ENCODE results near the gene PARPBP. TPM values are rescaled to one million over a fixed set of nuclear protein-coding genes. Genes with fewer than 3 reads are reported as not detected.
"Not testable (repeated sequence)": the region's sequence is repeated elsewhere in the genome, so short reads cannot be mapped to it uniquely, and the experiment has no call there.

PARPBP gene
- total RNA-seq, 1 experiment from 2014 or later = 19.2 TPM

GRCh38 chr12:102131442-102131841 lies 11.5 kb downstream of the PARPBP start:
- peaks cover 25% of the 10 kb centered on the region for H3K36me3 ChIP-seq
- not testable (repeated sequence) for H3K9me3 ChIP-seq, H3K4me3 ChIP-seq, H3K27me3 ChIP-seq, DNase-seq

DNA sequence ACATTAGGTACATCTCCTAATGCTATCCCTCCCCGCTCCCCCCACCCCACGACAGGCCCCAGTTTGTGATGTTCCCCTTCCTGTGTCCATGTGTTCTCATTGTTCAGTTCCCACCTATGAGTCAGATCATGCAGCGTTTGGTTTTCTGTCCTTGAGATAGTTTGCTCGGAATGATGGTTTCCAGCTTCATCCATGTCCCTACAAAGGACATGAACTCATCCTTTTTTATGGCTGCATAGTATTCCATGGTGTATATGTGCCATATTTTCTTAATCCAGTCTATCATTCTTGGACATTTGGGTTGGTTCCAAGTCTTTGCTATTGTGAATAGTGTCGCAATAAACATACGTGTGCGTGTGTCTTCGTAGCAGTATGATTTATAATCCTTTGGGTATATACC lies 17.6 kb downstream of the PARPBP start:
- not testable (repeated sequence) for H3K27me3 ChIP-seq, H3K36me3 ChIP-seq, DNase-seq, H3K4me3 ChIP-seq, H3K9me3 ChIP-seq

DNA sequence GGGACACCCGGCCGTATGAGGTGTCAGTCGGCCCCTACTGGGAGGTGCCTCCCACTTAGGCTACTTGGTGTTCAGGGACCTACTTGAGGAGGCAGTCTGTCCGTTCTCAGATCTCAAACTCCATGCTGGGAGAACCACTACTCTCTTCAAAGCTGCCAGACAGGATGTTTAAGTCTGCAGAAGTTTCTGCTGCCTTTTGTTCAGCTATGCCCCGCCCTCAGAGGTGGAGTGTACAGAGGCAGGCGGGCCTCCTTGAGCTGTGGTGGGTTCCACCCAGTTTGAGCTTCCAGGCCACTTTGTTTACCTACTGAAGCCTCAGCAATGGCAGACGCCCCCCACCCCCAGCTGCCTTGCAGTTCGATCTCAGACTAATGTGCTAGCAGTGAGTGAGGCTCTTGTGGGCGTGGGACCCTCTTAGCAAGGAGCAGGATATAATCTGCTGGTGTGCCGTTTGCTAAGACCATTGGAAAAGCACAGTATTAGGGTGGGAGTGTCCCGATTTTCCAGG lies 22.9 kb downstream of the PARPBP start:
- H3K27me3 ChIP-seq, DNase-seq, H3K36me3 ChIP-seq, H3K4me3 ChIP-seq, H3K9me3 ChIP-seq: not testable (repeated sequence)

DNA sequence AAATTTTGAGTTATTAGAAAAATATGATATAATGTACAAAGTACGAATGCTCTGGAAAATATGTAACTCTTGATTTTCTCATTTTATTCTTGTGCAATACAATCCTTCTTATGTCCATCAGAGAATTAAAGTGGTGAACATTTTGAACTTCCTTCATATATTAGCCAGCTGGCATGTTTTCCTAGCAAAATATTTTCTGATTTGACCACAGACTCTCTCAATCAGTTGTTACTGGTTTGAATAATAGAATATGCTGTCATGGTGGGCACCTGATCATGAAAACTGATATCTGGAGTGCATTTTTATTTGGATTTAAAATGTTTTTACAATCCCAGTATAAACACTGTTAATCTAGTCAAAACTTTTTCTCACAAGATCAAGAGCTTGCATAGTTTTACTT lies 24.2 kb downstream of the PARPBP start:
- Histone ChIP-seq H3K27me3 (no peaks in the 10 kb centered on the region), H3K9me3 (no peaks in the 10 kb centered on the region; the same call in 1 of the 2 replicates), H3K4me3 (no peak overlapping the region), H3K36me3 (peaks cover 6% of the 10 kb centered on the region)
- DNase-seq = no peak

- H3K36me3 ChIP-seq, H3K27me3 ChIP-seq, H3K4me3 ChIP-seq, H3K9me3 ChIP-seq, DNase-seq: not testable (repeated sequence)
These were observed 27.1 kb downstream of the PARPBP start for GRCh38 chr12:102147062-102147587.

DNA sequence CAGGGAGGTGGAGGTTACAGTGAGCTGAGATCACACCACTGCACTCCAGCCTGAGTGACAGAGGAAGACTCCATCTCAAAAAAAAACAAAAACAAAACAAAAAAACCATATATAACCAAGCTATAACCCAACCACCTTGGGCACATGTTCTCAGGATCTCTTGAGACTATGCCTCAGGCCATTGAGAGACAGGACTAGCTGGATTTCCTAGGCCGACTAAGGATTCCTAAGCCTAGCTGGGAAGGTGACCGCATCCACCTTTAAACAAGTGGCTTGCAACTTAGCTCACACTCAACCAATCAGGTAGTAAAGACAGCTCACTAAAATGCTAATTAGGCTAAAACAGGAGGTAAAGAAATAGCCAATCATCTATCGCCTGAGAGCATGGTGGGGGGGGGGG lies 35.2 kb downstream of the PARPBP start:
- H3K4me3 ChIP-seq, H3K9me3 ChIP-seq, H3K27me3 ChIP-seq, DNase-seq, H3K36me3 ChIP-seq: not testable (repeated sequence)

- no peak overlapping the region for H3K4me3 ChIP-seq
- no peaks in the 10 kb centered on the region for H3K36me3 ChIP-seq
- H3K9me3 ChIP-seq = no peaks in the 10 kb centered on the region
- no peaks in the 10 kb centered on the region for H3K27me3 ChIP-seq
- no peak for DNase-seq
These were observed 43.4 kb downstream of the PARPBP start for GRCh38 chr12:102163383-102163782.

DNA sequence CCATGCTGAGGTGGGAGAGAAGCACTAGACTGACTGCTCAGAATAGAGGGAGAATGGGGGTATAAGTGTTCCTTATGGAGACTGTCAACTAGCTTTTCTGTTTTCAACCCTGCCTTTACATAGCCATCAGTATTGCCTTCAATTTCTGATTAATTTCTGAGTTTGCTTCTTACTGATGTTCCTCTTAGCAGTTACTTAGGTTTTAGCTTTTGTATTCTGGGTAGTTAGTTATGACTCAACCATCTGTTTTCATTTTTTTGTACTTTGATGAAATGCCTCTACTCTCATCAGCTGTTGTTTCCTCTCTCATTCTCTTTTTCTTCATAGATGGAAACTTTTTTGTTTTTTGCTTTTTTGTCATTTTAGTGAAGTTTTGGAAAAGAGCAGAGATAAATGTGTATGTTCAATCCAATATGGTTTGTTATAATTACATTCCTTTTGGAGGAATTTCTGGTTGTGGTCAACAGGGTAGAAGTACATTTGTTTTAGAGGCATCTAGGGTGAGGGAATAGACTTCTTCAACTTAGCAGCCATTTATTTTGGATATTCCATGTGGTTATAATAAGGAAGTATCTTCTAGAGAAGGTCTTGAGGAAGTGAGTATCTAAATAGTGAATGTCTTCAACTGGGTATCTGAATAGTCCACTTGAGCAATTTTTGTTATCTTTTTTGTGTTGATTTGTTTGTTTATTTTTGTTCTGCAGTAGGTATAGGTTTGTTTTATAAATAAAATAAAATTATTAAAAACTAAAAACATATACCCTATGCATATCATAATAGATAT lies 48.0 kb downstream of the PARPBP start:
- Histone ChIP-seq H3K36me3 (peaks cover 2% of the 10 kb centered on the region; the same call in 1 of the 2 replicates), H3K4me3 (no peak overlapping the region), H3K27me3 (no peaks in the 10 kb centered on the region), H3K9me3 (no peaks in the 10 kb centered on the region)
- DNase-seq = no peak

DNA sequence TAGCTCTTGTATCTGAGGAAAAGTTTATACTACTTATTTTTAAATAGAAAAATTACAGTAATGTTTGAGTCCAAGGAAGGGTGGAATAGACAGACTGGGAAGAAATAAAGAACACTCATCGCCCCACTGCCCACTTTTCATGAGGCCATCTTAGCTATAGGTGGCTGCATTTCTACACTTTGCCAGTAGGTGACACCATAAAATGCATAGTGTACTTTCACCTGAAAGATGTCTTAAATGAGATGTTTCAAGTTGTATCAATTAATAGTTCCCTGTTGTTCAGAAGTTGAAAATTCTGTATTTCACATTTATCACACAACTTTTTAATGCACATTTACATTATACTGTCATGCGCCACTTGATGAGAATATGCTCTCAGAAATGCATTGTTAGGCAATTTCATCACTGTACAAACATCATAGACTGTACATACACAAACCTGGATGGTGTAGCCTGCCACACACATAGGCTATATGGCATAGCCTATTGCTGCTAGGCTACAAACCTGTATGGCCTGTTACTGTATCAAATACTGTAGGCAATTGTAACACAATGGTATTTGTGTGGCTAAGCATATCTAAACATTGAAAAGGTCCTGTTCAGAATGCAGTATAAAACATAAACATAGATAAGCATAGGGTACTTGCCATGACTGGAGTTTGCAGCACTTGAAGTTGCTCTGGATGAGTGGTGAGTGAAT lies 50.1 kb downstream of the PARPBP start:
- DNase-seq = no peak
- Histone ChIP-seq H3K4me3 (no peak overlapping the region), H3K36me3 (peaks cover 2% of the 10 kb centered on the region; the same call in 1 of the 2 replicates), H3K27me3 (no peaks in the 10 kb centered on the region), H3K9me3 (no peaks in the 10 kb centered on the region)

- H3K27me3 ChIP-seq = no peaks in the 10 kb centered on the region
- H3K36me3 ChIP-seq = peaks cover 2% of the 10 kb centered on the region; the same call in 1 of the 2 replicates
- H3K9me3 ChIP-seq = no peaks in the 10 kb centered on the region
- no peak overlapping the region for H3K4me3 ChIP-seq
- no peak for DNase-seq
These were observed 52.0 kb downstream of the PARPBP start for GRCh38 chr12:102171951-102172350.

DNA sequence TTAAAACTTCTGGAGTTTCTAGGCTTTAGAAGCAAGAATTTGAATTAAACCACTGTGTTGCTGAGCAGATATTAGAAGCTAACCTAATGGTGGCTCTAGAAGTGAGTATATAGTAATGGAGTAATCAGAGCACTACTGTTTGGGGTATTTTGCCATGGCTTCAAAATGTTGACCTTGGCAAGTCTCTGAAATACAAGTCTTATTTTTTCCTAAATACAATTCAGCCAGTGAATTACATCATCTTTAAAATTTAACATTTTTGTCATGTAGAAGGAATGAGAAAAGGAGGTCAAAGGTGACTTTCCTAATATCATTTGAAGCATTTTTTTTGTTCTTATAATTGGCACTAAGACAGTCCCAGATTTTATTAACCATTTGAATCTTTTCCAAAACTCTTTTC lies 52.5 kb downstream of the PARPBP start:
- DNase-seq = peak; percentile 22
- no peaks in the 10 kb centered on the region for H3K9me3 ChIP-seq
- H3K4me3 ChIP-seq = no peak overlapping the region
- peaks cover 2% of the 10 kb centered on the region; the same call in 1 of the 2 replicates for H3K36me3 ChIP-seq
- no peaks in the 10 kb centered on the region for H3K27me3 ChIP-seq

- no peaks in the 10 kb centered on the region for H3K9me3 ChIP-seq
- no peak overlapping the region for H3K4me3 ChIP-seq
- no peak for DNase-seq
- peaks cover 2% of the 10 kb centered on the region; the same call in 1 of the 2 replicates for H3K36me3 ChIP-seq
- no peaks in the 10 kb centered on the region for H3K27me3 ChIP-seq
These were observed 54.1 kb downstream of the PARPBP start for GRCh38 chr12:102174117-102174516.

- peaks cover 2% of the 10 kb centered on the region; the same call in 1 of the 2 replicates for H3K36me3 ChIP-seq
- DNase-seq = no peak
- H3K27me3 ChIP-seq = no peaks in the 10 kb centered on the region
- H3K4me3 ChIP-seq = no peak overlapping the region
- H3K9me3 ChIP-seq = no peaks in the 10 kb centered on the region
These were observed 54.8 kb downstream of the PARPBP start for GRCh38 chr12:102174761-102175160.

DNA sequence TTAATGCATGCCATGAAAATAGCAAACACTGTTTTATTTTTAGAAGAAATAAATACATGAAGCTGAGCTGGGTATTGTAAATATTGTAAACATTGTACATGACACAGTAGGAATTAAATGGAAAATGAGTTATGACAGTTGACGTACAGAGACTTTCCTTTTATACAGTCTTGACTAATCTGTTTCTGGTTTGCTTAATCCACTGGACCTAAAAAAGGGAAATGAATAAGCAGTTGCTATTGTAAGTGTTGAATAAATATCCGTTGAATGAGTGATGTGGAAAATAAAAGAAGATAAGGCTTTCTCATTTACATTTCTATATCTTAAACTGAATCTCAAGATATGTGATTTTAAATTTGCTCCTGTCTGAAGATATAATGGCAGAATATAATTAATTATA lies 62.7 kb downstream of the PARPBP start:
- DNase-seq = no peak
- no peak overlapping the region for H3K4me3 ChIP-seq
- H3K9me3 ChIP-seq = no peaks in the 10 kb centered on the region
- no peaks in the 10 kb centered on the region for H3K27me3 ChIP-seq
- H3K36me3 ChIP-seq = peaks cover 3% of the 10 kb centered on the region; the same call in 1 of the 2 replicates

DNA sequence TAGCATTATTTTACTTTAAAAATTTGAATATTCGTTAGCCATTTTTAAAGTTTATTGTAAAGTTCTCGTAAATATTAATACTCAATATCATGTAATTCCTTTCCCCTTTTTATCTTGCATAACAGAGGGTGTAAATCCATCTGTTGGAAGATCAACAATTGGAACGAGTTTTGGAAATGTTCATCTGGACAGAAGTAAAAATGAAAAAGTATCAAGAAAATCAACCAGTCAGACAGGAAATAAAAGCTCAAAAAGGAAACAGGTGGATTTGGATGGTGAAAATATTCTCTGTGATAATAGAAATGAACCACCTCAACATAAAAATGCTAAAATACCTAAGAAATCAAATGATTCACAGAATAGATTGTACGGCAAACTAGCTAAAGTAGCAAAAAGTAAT lies 75.8 kb downstream of the PARPBP start:
- no peaks in the 10 kb centered on the region for H3K36me3 ChIP-seq
- no peaks in the 10 kb centered on the region for H3K9me3 ChIP-seq
- no peaks in the 10 kb centered on the region for H3K27me3 ChIP-seq
- no peak overlapping the region for H3K4me3 ChIP-seq
- DNase-seq = no peak

GRCh38 chr12:102197789-102198188 lies 77.8 kb downstream of the PARPBP start, which contains the start of gene PMCH:
Gene PMCH (minus strand): TSS chr12:102197833. CDS start chr12:102197770, 63 bp downstream.
- Histone ChIP-seq H3K9me3 (no peaks in the 10 kb centered on the region), H3K4me3 (no peak within 1 kb of the TSS), H3K36me3 (no peaks in the 10 kb centered on the region), H3K27me3 (no peaks in the 10 kb centered on the region)
- DNase-seq = no peak

GRCh38 chr12:102201436-102202061 lies 81.6 kb downstream of the PARPBP start:
- H3K27me3 ChIP-seq = no peaks in the 10 kb centered on the region
- H3K9me3 ChIP-seq = no peaks in the 10 kb centered on the region
- no peaks in the 10 kb centered on the region; the same call in 1 of the 2 replicates for H3K36me3 ChIP-seq
- no peak overlapping the region for H3K4me3 ChIP-seq
- no peak for DNase-seq

Data from MG63 (cell line).